ENCODE data around the gene INPP4A.
"Not testable (repeated sequence)": the region's sequence is repeated elsewhere in the genome, so short reads cannot be mapped to it uniquely, and the experiment has no call there.

Gene INPP4A

DNA sequence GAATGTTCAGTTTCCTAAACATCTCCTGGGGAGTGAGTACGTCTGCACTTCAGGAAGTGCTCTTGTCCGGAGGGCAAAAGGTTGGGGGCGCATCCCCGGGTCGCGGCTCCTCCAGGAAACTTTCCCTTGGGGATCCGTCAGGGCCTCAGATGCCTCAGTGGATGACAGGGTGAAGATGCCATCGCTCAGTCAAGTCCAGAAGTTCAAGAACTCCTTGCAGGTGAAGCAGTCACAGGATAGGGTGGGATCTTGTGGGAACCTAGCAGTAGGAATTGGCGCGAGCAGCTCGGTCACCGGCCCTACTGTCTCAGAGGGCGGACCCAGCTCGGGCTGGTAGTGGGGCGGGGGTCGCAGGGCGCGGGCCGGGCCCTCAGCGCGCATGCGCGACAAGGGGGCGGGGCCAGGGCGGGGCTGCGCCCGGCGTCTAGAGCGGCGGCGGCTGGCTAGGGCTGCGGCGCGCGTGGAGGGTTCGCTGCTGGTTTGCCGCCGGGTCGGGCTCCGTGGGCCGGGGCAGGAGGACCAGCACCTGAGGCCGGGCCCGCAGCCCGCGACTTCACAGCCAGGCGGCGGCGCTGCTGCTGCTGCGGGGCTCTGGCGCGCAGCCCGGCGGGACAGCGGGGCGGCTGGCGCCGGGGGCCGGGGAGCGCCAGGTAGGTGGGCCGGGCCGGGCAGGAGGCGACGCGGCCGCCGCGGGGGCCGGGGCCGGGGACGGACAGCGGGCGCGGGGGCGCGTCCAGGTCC lies at the start of gene INPP4A:
Gene INPP4A (plus strand): TSS at position 423 of the 741 bp plus-strand sequence. CDS start 75,191 bp downstream, outside the sequence.
- Histone ChIP-seq H3K4me3 (ENCODE audit: low read depth in 1 of 2, low read length in 2 of 2) (peak within 1 kb of the TSS; percentile 83 to 88), H3K9ac (ENCODE audit: low read depth in 1 of 2, low read length in 2 of 2) (peak within 1 kb of the TSS; percentile 65 to 77), H3K27me3 (ENCODE audit: control insufficient read depth in 1 of 2, insufficient read depth in 2 of 2, low read length in 2 of 2) (no peaks in the 10 kb centered on the region), H3K36me3 (ENCODE audit: control insufficient read depth in 1 of 2, insufficient read depth in 2 of 2, low read length in 2 of 2) (no peaks in the 10 kb centered on the region), H3K27ac (ENCODE audit: low read depth, low read length) (peak within 1 kb of the TSS; percentile 62), H3K4me1 (ENCODE audit: control insufficient read depth in 1 of 2, insufficient read depth in 2 of 2, low read length in 2 of 2) (peaks cover 13 to 26% of the 10 kb centered on the region in 2 donors), H3K9me3 (ENCODE audit: control insufficient read depth in 1 of 2, low read length in 2 of 2) (no peaks in the 10 kb centered on the region)

DNA sequence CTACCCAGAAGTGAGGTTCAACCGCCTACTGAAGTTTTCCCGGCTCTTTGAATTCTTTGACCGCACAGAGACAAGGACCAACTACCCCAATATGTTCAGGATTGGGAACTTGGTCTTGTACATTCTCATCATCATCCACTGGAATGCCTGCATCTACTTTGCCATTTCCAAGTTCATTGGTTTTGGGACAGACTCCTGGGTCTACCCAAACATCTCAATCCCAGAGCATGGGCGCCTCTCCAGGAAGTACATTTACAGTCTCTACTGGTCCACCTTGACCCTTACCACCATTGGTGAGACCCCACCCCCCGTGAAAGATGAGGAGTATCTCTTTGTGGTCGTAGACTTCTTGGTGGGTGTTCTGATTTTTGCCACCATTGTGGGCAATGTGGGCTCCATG lies 48.7 kb upstream of the INPP4A start:
- Histone ChIP-seq H3K4me3 (ENCODE audit: low read depth in 1 of 2, low read length in 2 of 2) (no peak overlapping the region), H3K27me3 (ENCODE audit: control insufficient read depth in 1 of 2, insufficient read depth in 2 of 2, low read length in 2 of 2) (peaks cover 6 to 16% of the 10 kb centered on the region in 2 donors), H3K4me1 (ENCODE audit: control insufficient read depth in 1 of 2, insufficient read depth in 2 of 2, low read length in 2 of 2) (no peaks in the 10 kb centered on the region), H3K9ac (ENCODE audit: low read depth in 1 of 2, low read length in 2 of 2) (no peak overlapping the region), H3K36me3 (ENCODE audit: control insufficient read depth in 1 of 2, insufficient read depth in 2 of 2, low read length in 2 of 2) (no peaks in the 10 kb centered on the region), H3K27ac (ENCODE audit: low read depth, low read length) (no peak overlapping the region), H3K9me3 (ENCODE audit: control insufficient read depth in 1 of 2, low read length in 2 of 2) (no peaks in the 10 kb centered on the region)

DNA sequence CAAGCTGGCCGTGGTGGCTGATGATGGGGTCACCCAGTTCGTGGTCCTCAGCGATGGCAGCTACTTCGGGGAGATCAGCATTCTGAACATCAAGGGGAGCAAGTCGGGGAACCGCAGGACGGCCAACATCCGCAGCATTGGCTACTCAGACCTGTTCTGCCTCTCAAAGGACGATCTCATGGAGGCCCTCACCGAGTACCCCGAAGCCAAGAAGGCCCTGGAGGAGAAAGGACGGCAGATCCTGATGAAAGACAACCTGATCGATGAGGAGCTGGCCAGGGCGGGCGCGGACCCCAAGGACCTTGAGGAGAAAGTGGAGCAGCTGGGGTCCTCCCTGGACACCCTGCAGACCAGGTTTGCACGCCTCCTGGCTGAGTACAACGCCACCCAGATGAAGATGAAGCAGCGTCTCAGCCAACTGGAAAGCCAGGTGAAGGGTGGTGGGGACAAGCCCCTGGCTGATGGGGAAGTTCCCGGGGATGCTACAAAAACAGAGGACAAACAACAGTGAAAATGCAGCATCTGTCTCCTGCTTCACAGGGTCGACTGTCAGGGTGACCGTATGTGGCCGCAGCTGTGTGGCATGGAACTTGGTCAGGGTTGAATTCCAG lies 47.8 kb upstream of the INPP4A start:
- H3K9me3 ChIP-seq (ENCODE audit: control insufficient read depth in 1 of 2, low read length in 2 of 2), result no peaks in the 10 kb centered on the region
- H3K36me3 ChIP-seq (ENCODE audit: control insufficient read depth in 1 of 2, insufficient read depth in 2 of 2, low read length in 2 of 2), result no peaks in the 10 kb centered on the region
- H3K9ac ChIP-seq (ENCODE audit: low read depth in 1 of 2, low read length in 2 of 2), result no peak overlapping the region
- H3K27me3 ChIP-seq (ENCODE audit: control insufficient read depth in 1 of 2, insufficient read depth in 2 of 2, low read length in 2 of 2), result peaks cover 6 to 16% of the 10 kb centered on the region in 2 donors
- no peaks in the 10 kb centered on the region for H3K4me1 ChIP-seq (ENCODE audit: control insufficient read depth in 1 of 2, insufficient read depth in 2 of 2, low read length in 2 of 2)
- H3K4me3 ChIP-seq (ENCODE audit: low read depth in 1 of 2, low read length in 2 of 2), result no peak overlapping the region
- no peak overlapping the region for H3K27ac ChIP-seq (ENCODE audit: low read depth, low read length)

DNA sequence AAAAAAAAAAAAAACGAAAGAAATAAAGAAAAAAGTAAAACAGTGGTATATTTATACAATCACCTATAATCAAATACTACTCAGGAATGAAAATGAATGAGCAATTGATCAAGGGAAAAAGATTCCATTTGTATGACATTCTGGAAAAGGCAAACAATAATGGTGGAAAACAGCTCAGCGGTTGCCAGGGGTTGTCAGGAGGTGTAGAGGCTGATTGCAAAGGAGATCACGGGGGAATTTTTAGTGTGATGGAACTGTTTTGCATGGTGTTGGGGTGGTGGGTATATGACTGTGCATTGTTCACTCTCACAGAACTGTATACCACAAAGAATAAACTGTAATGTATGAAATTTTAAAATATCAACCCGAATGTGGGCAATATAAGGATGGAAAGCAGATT lies 45.5 kb upstream of the INPP4A start:
- no peak overlapping the region for H3K9ac ChIP-seq (ENCODE audit: low read depth in 1 of 2, low read length in 2 of 2)
- no peaks in the 10 kb centered on the region for H3K36me3 ChIP-seq (ENCODE audit: control insufficient read depth in 1 of 2, insufficient read depth in 2 of 2, low read length in 2 of 2)
- H3K4me3 ChIP-seq (ENCODE audit: low read depth in 1 of 2, low read length in 2 of 2), result no peak overlapping the region
- H3K27ac ChIP-seq (ENCODE audit: low read depth, low read length), result no peak overlapping the region
- H3K4me1 ChIP-seq (ENCODE audit: control insufficient read depth in 1 of 2, insufficient read depth in 2 of 2, low read length in 2 of 2), result no peaks in the 10 kb centered on the region
- peaks cover 6 to 16% of the 10 kb centered on the region in 2 donors for H3K27me3 ChIP-seq (ENCODE audit: control insufficient read depth in 1 of 2, insufficient read depth in 2 of 2, low read length in 2 of 2)
- H3K9me3 ChIP-seq (ENCODE audit: control insufficient read depth in 1 of 2, low read length in 2 of 2), result no peaks in the 10 kb centered on the region

DNA sequence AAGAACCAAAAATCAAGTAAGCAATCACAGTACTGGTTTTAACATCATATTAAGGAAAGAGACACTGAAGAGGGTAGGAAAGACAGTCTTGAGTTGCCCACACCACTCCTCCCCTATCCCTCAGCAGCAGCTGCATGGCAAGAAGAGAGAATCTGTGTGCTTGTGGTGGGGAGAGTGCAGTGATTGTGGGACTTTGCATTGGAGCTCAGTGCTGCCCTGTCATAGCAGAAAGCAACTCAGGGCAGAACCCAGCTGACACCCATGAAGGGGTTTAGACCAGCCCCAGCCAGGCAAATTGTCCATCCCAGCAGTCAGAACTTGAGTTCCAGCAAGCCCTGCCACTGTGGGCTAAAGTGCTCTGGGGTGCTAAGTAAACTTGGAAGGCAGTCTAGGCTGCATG lies 40.8 kb upstream of the INPP4A start:
- Histone ChIP-seq H3K36me3 (ENCODE audit: control insufficient read depth in 1 of 2, insufficient read depth in 2 of 2, low read length in 2 of 2) (no peaks in the 10 kb centered on the region), H3K27ac (ENCODE audit: low read depth, low read length) (no peak overlapping the region), H3K4me1 (ENCODE audit: control insufficient read depth in 1 of 2, insufficient read depth in 2 of 2, low read length in 2 of 2) (no peaks in the 10 kb centered on the region)

DNA sequence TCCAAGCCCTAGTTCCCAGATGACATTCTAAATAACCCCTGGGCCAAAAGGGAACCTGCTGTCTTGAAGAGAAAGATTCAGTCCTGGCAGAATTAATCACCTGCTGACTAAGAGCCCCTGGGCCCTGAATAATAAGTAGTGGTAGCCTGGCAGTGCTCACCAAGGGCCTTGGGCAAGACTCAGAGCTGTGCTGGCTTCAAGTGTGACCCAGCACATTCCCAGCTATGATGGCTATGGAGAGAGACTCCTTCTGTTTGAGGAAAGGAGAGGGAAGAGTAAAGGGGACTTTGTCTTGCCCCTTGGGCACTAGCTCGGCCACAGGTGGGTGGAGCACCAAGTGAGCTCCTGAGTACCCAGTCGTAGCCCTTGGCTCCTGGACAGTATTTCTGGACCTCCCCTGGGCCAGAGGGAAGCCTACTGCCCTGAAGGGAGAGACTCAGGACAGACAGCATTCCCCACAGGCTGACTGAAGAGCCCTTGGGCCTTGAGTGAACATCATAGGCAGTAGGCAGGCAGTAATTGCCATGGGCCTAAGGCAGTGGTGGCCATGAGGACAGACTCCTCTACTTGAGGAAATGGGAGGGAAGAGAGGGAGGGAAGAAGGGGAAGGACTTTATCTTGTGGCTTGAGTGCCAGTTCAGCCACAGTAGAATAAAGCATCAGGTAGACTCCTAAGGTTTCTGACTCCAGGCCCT lies 40.0 kb upstream of the INPP4A start:
- no peaks in the 10 kb centered on the region for H3K36me3 ChIP-seq (ENCODE audit: control insufficient read depth in 1 of 2, insufficient read depth in 2 of 2, low read length in 2 of 2)
- H3K27me3 ChIP-seq (ENCODE audit: control insufficient read depth in 1 of 2, insufficient read depth in 2 of 2, low read length in 2 of 2), result peaks cover 0 to 6% of the 10 kb centered on the region in 2 donors

More for the DNA sequence above, 40.8 kb upstream of the INPP4A start:
- Histone ChIP-seq H3K4me3 (ENCODE audit: low read depth in 1 of 2, low read length in 2 of 2) (no peak overlapping the region), H3K9me3 (ENCODE audit: control insufficient read depth in 1 of 2, low read length in 2 of 2) (no peaks in the 10 kb centered on the region), H3K9ac (ENCODE audit: low read depth in 1 of 2, low read length in 2 of 2) (no peak overlapping the region), H3K27me3 (ENCODE audit: control insufficient read depth in 1 of 2, insufficient read depth in 2 of 2, low read length in 2 of 2) (peaks cover 4 to 6% of the 10 kb centered on the region in 2 donors)

DNA sequence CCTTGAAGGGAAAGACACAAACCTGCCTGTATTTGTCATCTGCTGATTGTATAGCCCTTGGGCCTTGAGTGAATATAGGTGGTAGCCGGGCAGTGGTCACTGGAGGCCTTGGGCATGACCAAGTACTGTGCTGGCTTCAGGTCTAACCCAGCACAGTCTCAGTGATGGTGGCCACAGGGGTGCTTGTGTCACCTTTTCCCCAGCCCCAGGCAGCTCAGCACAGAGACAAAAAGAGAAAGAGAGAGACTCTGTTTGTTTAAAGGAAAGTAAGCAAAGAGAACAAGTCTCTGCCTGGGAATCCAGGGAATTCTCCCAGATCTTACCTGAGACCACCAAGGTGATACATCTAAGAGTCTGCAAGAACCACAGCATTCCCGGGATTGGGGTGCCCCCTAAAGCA lies 39.4 kb upstream of the INPP4A start:
- Histone ChIP-seq H3K9me3 (ENCODE audit: control insufficient read depth in 1 of 2, low read length in 2 of 2) (no peaks in the 10 kb centered on the region), H3K9ac (ENCODE audit: low read depth in 1 of 2, low read length in 2 of 2) (no peak overlapping the region), H3K4me3 (ENCODE audit: low read depth in 1 of 2, low read length in 2 of 2) (no peak overlapping the region), H3K27me3 (ENCODE audit: control insufficient read depth in 1 of 2, insufficient read depth in 2 of 2, low read length in 2 of 2) (peaks cover 0 to 6% of the 10 kb centered on the region in 2 donors), H3K27ac (ENCODE audit: low read depth, low read length) (no peak overlapping the region), H3K4me1 (ENCODE audit: control insufficient read depth in 1 of 2, insufficient read depth in 2 of 2, low read length in 2 of 2) (no peaks in the 10 kb centered on the region), H3K36me3 (ENCODE audit: control insufficient read depth in 1 of 2, insufficient read depth in 2 of 2, low read length in 2 of 2) (no peaks in the 10 kb centered on the region)

More for the DNA sequence above, 40.0 kb upstream of the INPP4A start:
- H3K4me3 ChIP-seq (ENCODE audit: low read depth in 1 of 2, low read length in 2 of 2), result no peak overlapping the region
- H3K27ac ChIP-seq (ENCODE audit: low read depth, low read length), result no peak overlapping the region
- H3K9me3 ChIP-seq (ENCODE audit: control insufficient read depth in 1 of 2, low read length in 2 of 2), result no peaks in the 10 kb centered on the region
- no peaks in the 10 kb centered on the region for H3K4me1 ChIP-seq (ENCODE audit: control insufficient read depth in 1 of 2, insufficient read depth in 2 of 2, low read length in 2 of 2)
- H3K9ac ChIP-seq (ENCODE audit: low read depth in 1 of 2, low read length in 2 of 2), result no peak overlapping the region

DNA sequence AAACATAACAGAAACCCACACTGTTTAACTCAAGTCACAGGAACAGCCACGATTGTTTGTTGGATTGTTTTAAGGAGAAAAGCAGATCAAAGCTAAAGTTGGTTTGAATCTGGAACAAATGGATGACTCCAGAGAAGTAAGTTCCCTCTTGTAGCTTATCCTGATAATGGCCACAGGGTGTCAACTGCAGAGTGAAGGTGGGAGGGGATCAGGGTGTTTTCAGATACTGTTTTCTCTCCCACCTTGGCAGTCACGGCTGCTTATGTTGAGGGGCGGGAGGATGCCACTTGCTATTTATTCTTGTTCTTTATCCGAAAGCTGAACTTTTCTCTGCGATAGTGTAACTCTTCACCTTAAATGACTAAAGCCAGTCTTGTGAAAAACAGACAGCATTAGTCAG lies 36.5 kb upstream of the INPP4A start:
- no peak overlapping the region for H3K4me3 ChIP-seq (ENCODE audit: low read depth in 1 of 2, low read length in 2 of 2)
- no peaks in the 10 kb centered on the region for H3K36me3 ChIP-seq (ENCODE audit: control insufficient read depth in 1 of 2, insufficient read depth in 2 of 2, low read length in 2 of 2)
- no peaks in the 10 kb centered on the region for H3K9me3 ChIP-seq (ENCODE audit: control insufficient read depth in 1 of 2, low read length in 2 of 2)
- no peak overlapping the region for H3K27ac ChIP-seq (ENCODE audit: low read depth, low read length)
- no peaks in the 10 kb centered on the region for H3K4me1 ChIP-seq (ENCODE audit: control insufficient read depth in 1 of 2, insufficient read depth in 2 of 2, low read length in 2 of 2)
- no peak overlapping the region for H3K9ac ChIP-seq (ENCODE audit: low read depth in 1 of 2, low read length in 2 of 2)
- no peaks in the 10 kb centered on the region for H3K27me3 ChIP-seq (ENCODE audit: control insufficient read depth in 1 of 2, insufficient read depth in 2 of 2, low read length in 2 of 2)

DNA sequence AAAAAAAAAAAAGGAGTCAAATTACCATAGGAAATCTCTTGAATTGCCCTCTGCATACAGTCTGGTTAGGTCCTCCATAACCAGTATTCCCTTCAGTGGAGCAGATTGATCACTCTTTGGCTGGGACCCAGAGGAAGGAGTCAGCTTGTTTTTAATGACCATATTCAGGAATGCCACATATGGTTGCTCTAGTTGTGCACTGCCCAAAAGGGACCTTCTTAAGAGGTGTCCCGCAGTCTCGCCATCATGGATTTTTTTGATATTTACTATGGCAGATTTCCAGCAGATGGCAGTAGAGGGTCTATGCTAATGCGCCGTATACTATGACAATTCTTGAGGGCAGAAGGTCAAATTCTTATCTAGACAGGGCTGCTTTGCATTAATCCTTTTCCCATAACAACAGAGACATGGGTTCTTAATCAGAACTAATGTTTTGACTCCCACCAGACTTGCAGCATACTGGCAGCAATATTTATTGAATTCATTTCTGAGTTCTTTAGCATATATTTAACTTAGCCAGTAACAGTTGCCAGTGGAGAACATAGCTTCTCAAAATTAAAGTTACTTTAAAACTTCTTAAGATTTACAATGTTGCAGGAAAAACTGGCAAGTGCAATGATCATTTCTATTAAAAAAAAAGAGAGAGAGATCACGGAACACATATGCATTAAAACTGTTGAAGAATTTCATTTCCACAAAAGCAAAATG lies 31.8 kb upstream of the INPP4A start:
- Histone ChIP-seq H3K9me3 (ENCODE audit: control insufficient read depth in 1 of 2, low read length in 2 of 2) (peaks cover 7 to 8% of the 10 kb centered on the region in 2 donors), H3K4me1 (ENCODE audit: control insufficient read depth in 1 of 2, insufficient read depth in 2 of 2, low read length in 2 of 2) (no peaks in the 10 kb centered on the region), H3K27me3 (ENCODE audit: control insufficient read depth in 1 of 2, insufficient read depth in 2 of 2, low read length in 2 of 2) (no peaks in the 10 kb centered on the region), H3K4me3 (ENCODE audit: low read depth in 1 of 2, low read length in 2 of 2) (no peak overlapping the region), H3K27ac (ENCODE audit: low read depth, low read length) (no peak overlapping the region), H3K9ac (ENCODE audit: low read depth in 1 of 2, low read length in 2 of 2) (no peak overlapping the region), H3K36me3 (ENCODE audit: control insufficient read depth in 1 of 2, insufficient read depth in 2 of 2, low read length in 2 of 2) (no peaks in the 10 kb centered on the region)

DNA sequence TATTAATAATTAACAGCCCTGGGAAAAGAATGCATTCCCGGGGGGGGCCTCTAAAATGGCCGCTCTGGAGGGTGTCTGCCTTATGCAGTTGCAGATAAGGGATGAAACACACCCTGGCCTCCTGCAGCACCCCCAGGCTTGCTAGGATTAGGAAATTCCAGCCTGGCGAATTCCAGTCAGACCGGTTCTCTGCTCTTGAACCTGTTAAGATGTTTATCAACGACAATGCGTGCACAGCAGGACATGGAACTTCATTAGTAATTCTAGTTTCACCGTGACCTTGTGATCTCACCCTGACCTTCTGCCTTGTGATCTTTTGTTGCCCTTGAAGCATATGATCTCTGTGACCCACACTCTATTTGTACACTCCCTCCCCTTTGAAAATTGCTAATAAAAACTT lies 30.4 kb upstream of the INPP4A start:
- not testable (repeated sequence) for H3K27me3 ChIP-seq (ENCODE audit: control insufficient read depth in 1 of 2, insufficient read depth in 2 of 2, low read length in 2 of 2); H3K27ac ChIP-seq (ENCODE audit: low read depth, low read length); H3K9ac ChIP-seq (ENCODE audit: low read depth in 1 of 2, low read length in 2 of 2); H3K4me1 ChIP-seq (ENCODE audit: control insufficient read depth in 1 of 2, insufficient read depth in 2 of 2, low read length in 2 of 2); H3K4me3 ChIP-seq (ENCODE audit: low read depth in 1 of 2, low read length in 2 of 2); H3K36me3 ChIP-seq (ENCODE audit: control insufficient read depth in 1 of 2, insufficient read depth in 2 of 2, low read length in 2 of 2); H3K9me3 ChIP-seq (ENCODE audit: control insufficient read depth in 1 of 2, low read length in 2 of 2)

All from duodenal mucosa (tissue), 2 donors.